Pancreas (tissue), 10 donors: ENCODE data around the gene CDH22. TPM values are rescaled to one million over a fixed set of nuclear protein-coding genes. Genes with fewer than 3 reads are reported as not detected.

Source experiments
- ATAC-seq, 4 donors: fragments of 200-7000 bp; cut with Tn5 transposase; one replicate each; pipeline versions ENCODE4 v1.8.0 to v1.9.1; 2020; ENCODE audit warnings: mild to moderate bottlenecking in 4 of 4, moderate library complexity in 4 of 4
- DNase-seq, 6 donors: peaks; one replicate each; pipeline ENCODE4 v3.0.0-alpha.2; 2020
- FAIRE-seq: peaks from 2 replicates; lab custom pipeline; 2012; peaks lifted over from hg19 to GRCh38; lab: Jason Lieb, UNC
- H3K27ac ChIP-seq, 4 donors: fragments of 200-600 bp; sonication (generic); 1 replicate in 3 of 4; 2 replicates in 1 of 4; pipeline versions ENCODE4 v1.5.0 to v1.8.0; 2020
- H3K27me3 ChIP-seq, 4 donors: fragments of 200-600 bp; one replicate each; pipeline ENCODE4 v1.8.0; 2021
- H3K36me3 ChIP-seq, 3 donors: fragments of 200-600 bp; sonication (generic) in 1 of 3; one replicate each; pipeline versions ENCODE4 v1.5.0 to v1.8.0; 2020 to 2021
- H3K4me1 ChIP-seq, 3 donors: fragments of 200-600 bp; one replicate each; pipeline ENCODE4 v1.8.0; 2021
- H3K4me3 ChIP-seq, 4 donors: fragments of 200-600 bp; sonication (generic) in 2 of 4; one replicate each; pipeline versions ENCODE4 v1.5.0 to v1.8.0; 2020 to 2021
- H3K9me3 ChIP-seq, 4 donors: fragments of 200-600 bp; one replicate each; pipeline ENCODE4 v1.8.0; 2021
- WGBS, 2 donors: extraction: QIAGEN DNeasy Blood & Tissue Kit; methylation state at CpG; one replicate each; pipeline ENCODE4 v1.1.7; 2013; 5-methylcytosine and 5-hydroxymethylcytosine counted together
- intact Hi-C, 3 donors: fragments of 100-400 bp; cut with DNase I; formaldehyde crosslinking; loops; one replicate each; pipeline versions ENCODE4 v1.11.1 to v1.14.2; 2022
- polyA plus RNA-seq, 2 donors: library from polyadenylated mRNA; stranded (reverse); fragments of 200-250 nt; gene quantifications; one replicate each; pipeline ENCODE4 v1.2.3, GENCODE V29; 2013
- total RNA-seq, 6 donors: library from RNA; stranded (reverse); fragmentation: NEBNext Ultra II Directional in 4 of 6; extraction: Animal tissue kit (Norgen Biotek cat#: 25700) in 4 of 6; gene quantifications; one replicate each; pipeline versions ENCODE4 v1.2.1 to v1.2.4, GENCODE V29; 2021 to 2023
- TF ChIP-seq, protein P1 (sequence below), 4 donors: fragments of 200-600 bp; sonication (generic) in 3 of 4; IDR thresholded peaks; one replicate each; pipeline versions ENCODE4 v1.5.0 to v1.8.0; 2021; ENCODE audit warnings: antibody characterized with exemption in 4 of 4
- donor health status: healthy with polysubstance abuse.
- donor health status: DM: no; HTN: no; CAD: no; lungs with moderate emphysema.
- donor health status: DM: no; HTN: no; CAD: no.
- donor health status: control.
- donor health status: control.
- donor health status: Bipolar disorder and iron deficiency.
- donor health status: DM: yes; HTN: yes; CAD: no.
- donor health status: DM: no; HTN: no; CAD: no.
- donor health status: DM: no; HTN: no; CAD: no.
- donor health status: DM: yes; HTN: yes; CAD: no.

CDH22 gene
- total and polyA plus RNA-seq, 8 donors: 0.97 to 11.9 (median 3.3) TPM

DNA sequence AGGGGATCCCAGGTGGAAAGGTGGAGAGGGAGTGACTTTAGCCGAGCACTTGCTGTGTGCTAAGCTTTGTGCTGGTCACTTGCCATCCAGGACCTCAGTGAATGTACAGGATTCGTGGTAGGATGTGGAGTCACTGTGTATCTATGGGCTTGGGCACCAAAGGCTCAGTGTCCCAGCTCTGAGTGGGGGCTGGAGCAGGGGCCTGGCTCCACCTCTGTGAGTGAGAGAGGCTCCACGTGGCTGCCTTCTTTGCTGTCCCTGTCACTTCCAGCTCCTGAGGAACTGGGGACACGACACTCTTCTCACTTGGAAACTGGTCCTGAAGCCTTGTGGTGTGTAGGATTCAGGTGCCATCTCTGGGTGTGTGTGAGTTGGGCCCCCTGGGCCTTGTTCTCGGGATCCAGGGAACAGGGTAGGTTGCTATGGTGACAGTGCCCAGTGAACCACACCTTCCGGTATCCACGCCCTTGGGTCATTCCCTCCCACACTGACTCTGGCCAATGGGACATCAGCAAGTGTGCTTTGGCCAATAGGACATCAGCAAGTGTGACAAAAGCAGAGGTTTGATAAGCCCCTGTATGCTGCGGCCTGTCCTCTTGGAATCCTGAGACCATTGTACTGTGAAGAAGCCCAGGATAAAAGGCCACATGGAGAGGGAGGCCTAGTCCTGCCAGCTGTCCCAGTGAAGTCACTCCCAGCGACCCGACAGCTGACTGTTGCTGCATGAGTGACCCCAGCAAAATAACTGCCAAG is 87.7 kb downstream of the CDH22 start:
- intact Hi-C loops: no loop called here

DNA sequence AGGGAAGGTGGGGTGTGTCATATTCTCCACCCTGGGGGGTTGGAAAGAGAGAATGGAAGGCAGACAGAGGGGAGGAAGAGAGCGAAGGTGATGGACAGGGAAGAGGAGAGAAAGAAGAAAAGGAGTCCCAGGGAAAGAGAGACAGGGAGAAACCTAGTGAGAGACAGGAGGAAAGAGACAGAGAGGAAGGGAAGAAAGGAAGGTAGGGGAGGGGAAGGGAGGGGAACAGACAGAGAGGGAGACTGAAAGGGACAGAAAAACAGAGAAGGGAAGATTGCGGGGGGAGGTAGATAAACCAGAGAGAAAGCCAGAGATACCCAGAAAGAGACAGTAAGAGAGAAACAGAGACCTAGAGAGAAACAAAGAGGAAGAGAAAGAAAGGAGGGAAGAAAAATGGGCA is 88.4 kb downstream of the CDH22 start:
- no peaks in the 10 kb centered on the region for H3K9me3 ChIP-seq
- intact Hi-C loops: no loop called here
- 38 to 66% methylated on average over 2 of the region's 2 CpGs for WGBS, 2 donors
- no peaks in the 10 kb centered on the region for H3K4me1 ChIP-seq
- no peak overlapping the region for H3K27ac ChIP-seq
- DNase-seq (no peak), ATAC-seq (no peak), FAIRE-seq (no peak)
- H3K4me3 ChIP-seq: no peak overlapping the region
- no peaks in the 10 kb centered on the region for H3K27me3 ChIP-seq
- TF ChIP-seq, protein P1, sequence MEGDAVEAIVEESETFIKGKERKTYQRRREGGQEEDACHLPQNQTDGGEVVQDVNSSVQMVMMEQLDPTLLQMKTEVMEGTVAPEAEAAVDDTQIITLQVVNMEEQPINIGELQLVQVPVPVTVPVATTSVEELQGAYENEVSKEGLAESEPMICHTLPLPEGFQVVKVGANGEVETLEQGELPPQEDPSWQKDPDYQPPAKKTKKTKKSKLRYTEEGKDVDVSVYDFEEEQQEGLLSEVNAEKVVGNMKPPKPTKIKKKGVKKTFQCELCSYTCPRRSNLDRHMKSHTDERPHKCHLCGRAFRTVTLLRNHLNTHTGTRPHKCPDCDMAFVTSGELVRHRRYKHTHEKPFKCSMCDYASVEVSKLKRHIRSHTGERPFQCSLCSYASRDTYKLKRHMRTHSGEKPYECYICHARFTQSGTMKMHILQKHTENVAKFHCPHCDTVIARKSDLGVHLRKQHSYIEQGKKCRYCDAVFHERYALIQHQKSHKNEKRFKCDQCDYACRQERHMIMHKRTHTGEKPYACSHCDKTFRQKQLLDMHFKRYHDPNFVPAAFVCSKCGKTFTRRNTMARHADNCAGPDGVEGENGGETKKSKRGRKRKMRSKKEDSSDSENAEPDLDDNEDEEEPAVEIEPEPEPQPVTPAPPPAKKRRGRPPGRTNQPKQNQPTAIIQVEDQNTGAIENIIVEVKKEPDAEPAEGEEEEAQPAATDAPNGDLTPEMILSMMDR (IDR thresholded peaks at IDR 0.05): no peak
- no peaks in the 10 kb centered on the region for H3K36me3 ChIP-seq

More for the DNA sequence above, 87.7 kb downstream of the CDH22 start:
- Histone ChIP-seq H3K27ac (no peak overlapping the region), H3K9me3 (no peaks in the 10 kb centered on the region), H3K4me3 (no peak overlapping the region), H3K36me3 (no peaks in the 10 kb centered on the region), H3K27me3 (no peaks in the 10 kb centered on the region), H3K4me1 (no peaks in the 10 kb centered on the region)
- WGBS, 2 donors: 58 to 64% methylated on average over 10 of the region's 10 CpGs
- DNase-seq (peak in 2 of 6 donors; percentile 11 to 13), FAIRE-seq (no peak), ATAC-seq (peak in 3 of 4 donors; percentile 20 to 78 (median 76))
- TF ChIP-seq, protein P1 (IDR thresholded peaks at IDR 0.05): no peak

DNA sequence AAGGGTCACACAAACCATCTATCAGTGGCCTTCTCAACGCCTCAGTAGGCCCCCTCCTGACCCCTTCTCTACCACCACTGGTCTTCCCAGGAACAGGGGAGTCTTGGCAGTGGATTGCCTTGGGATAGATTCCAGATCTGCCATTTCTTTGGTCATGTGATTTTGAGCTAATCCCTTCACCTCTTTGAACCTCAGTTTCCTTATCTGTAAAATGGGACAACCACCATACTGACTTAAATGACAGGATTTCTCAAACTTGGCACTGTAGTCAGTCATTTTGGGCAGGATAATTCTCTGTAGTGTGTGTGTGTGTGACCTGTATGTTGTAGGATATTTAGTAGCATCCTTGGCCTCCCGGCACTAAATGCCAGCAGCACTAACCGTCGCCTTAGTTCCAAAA is 89.1 kb downstream of the CDH22 start:
- DNase-seq (no peak), FAIRE-seq (no peak), ATAC-seq (no peak)
- intact Hi-C loops: no loop called here
- H3K27ac ChIP-seq: no peak overlapping the region
- TF ChIP-seq, protein P1 (IDR thresholded peaks at IDR 0.05): no peak
- 84 to 89% methylated on average over 4 of the region's 4 CpGs for WGBS, 2 donors
- no peaks in the 10 kb centered on the region for H3K9me3 ChIP-seq
- H3K4me3 ChIP-seq: no peak overlapping the region
- H3K27me3 ChIP-seq: no peaks in the 10 kb centered on the region
- H3K36me3 ChIP-seq: no peaks in the 10 kb centered on the region
- H3K4me1 ChIP-seq: no peaks in the 10 kb centered on the region

DNA sequence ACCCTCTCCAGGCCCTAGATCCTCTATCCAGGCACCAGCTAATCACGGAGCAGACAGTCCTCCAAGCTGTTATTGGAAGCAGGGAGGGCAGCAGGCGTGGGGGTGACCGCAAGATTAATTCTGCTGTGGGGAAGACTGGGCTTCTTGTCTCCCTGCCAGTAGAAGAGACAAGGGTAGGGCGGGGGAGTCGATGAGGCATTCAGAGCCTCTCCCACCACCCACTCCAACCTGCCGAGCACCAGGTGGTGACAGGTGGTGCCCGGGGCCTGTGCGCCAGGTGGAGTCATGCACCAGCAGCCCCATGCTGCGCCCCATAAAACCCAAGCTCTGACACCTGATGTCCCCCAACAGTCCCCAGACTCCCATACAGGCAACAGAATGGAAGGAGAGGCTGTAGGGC is 89.6 kb downstream of the CDH22 start:
- Histone ChIP-seq H3K9me3 (no peaks in the 10 kb centered on the region), H3K27me3 (no peaks in the 10 kb centered on the region), H3K27ac (no peak overlapping the region), H3K36me3 (no peaks in the 10 kb centered on the region), H3K4me1 (no peaks in the 10 kb centered on the region), H3K4me3 (no peak overlapping the region)
- FAIRE-seq (no peak), ATAC-seq (no peak), DNase-seq (no peak)
- TF ChIP-seq, protein P1 (IDR thresholded peaks at IDR 0.05): no peak
- 63 to 68% methylated on average over 9 of the region's 9 CpGs for WGBS, 2 donors
- intact Hi-C loops: no loop called here

DNA sequence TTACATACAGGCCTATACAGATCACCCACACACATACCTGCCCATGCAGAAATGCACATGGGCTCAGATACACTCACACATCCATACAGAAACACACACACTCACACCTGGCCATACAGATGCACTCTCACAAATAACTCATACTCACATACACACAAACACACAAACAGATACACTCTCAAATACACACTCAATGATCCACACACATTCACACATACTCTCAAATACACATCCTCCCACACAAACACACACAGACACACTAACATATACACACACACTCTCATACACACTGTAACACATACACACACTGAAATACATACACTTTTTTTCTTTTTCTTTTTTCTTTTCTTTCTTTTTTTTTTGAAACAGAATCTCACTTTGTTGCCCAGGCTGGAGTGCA is 90.7 kb downstream of the CDH22 start:
- DNase-seq: no peak
- no peak for ATAC-seq
- no peak for FAIRE-seq

More for the DNA sequence above, 90.7 kb downstream of the CDH22 start:
- Histone ChIP-seq H3K4me1 (no peaks in the 10 kb centered on the region), H3K4me3 (no peak overlapping the region), H3K27me3 (no peaks in the 10 kb centered on the region), H3K9me3 (no peaks in the 10 kb centered on the region), H3K27ac (no peak overlapping the region), H3K36me3 (no peaks in the 10 kb centered on the region)
- intact Hi-C loops: no loop called here
- TF ChIP-seq, protein P1 (IDR thresholded peaks at IDR 0.05): no peak
